Measurements from ENCODE around the gene APBA1. TPM values are rescaled to one million over a fixed set of nuclear protein-coding genes. Genes with fewer than 3 reads are reported as not detected.
A peak's percentile ranks its signal among the peaks of the same experiment; 100 is the strongest.

The APBA1 gene
- total RNA-seq, 1 experiment from 2014 or later = 0.52 TPM

DNA sequence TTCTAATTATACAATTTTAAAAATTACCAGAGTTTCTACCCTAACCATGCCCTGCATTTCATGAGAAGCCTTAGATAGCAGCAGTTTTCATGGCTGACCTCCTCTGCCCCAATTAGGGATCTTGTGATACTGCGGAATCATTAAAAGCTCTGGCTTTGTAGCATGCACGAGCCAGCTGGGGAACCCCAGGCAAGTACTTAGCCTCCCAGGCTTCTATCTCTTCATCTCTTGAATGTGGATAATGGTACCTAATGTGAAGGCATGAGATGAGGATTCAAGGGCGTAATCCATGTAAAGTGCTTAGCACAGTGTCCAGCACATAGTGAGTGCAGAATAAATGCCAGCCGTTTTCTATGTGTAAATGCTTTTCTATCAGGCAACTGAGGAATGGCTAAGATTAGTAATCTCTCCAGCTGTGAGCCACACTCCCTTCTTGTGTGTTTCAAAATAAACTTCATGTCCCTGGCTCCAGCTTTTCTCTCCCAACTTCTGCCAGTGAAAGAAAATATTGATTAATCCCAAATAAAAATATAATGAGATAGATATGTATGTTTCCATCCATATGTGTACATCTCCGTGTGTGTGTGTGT is 88.4 kb downstream of the APBA1 start:
- Histone ChIP-seq H3K36me3 (replicated peaks; ENCODE audit: control insufficient read depth, insufficient read depth, low read length) (no peaks in the 10 kb centered on the region), H3K27me3 (ENCODE audit: control insufficient read depth, insufficient read depth, low read length) (peaks cover 58% of the 10 kb centered on the region), H3K4me3 (ENCODE audit: insufficient read depth, low read depth, low read length) (no peak overlapping the region)
- no peak for DNase-seq

DNA sequence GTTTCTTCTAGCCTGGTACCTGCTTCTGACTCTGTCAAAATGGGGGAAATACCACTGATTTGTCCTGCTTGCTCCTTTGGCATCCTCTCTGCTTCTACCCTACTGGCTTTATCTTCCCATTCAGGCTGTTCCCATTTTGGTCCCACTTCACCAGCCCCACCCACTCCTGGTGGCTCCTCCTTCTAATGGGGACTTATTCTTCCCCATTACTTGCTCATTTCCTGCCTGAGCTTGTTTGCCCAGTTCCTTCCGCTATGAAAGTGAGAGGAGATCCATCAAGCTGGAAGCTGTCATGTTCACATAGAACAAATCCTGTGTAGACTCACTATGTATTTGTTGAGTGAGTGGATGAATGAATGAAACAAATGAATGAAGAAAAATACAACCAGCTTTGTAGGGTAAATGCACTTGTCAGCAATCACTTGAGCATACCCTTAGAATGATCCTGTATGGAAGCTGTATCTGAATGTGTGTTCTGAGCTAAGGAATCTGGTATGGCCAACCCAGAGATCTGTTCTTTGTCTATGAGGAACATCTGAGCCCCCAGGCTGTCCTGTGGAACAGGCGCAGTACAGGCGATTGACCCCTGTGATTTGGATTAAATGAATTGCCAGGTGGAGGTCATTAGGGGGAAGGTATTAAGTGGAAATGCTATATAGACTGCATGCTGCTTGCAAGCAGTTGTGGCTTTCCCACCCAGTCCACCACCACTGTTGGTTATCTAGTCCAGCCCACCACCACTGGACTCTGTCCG is 89.5 kb downstream of the APBA1 start:
- Histone ChIP-seq H3K36me3 (replicated peaks; ENCODE audit: control insufficient read depth, insufficient read depth, low read length) (no peaks in the 10 kb centered on the region), H3K27me3 (ENCODE audit: control insufficient read depth, insufficient read depth, low read length) (peaks cover 60% of the 10 kb centered on the region), H3K4me3 (ENCODE audit: insufficient read depth, low read depth, low read length) (no peak overlapping the region)
- DNase-seq = no peak

DNA sequence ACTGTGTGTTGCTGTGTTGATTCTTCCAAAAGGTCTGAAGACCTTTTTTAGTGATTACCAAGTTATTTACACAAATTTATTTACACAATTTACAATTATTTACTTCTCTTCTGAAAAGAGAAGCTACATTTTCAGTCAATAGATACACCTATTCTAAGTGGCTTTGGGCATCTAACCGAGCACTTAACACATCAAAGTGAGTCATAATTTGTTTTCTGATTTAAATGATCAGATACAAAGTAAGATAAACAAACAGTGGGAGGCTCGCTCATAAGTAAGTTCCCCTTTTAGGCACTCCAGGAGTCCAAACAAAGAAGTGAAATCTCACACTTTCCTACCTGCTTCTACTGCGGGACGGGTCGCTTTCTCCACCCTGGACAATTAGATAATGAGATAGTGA is 90.2 kb downstream of the APBA1 start:
- Histone ChIP-seq H3K27me3 (ENCODE audit: control insufficient read depth, insufficient read depth, low read length) (peaks cover 60% of the 10 kb centered on the region), H3K4me3 (ENCODE audit: insufficient read depth, low read depth, low read length) (no peak overlapping the region), H3K36me3 (replicated peaks; ENCODE audit: control insufficient read depth, insufficient read depth, low read length) (no peaks in the 10 kb centered on the region)
- DNase-seq = no peak

DNA sequence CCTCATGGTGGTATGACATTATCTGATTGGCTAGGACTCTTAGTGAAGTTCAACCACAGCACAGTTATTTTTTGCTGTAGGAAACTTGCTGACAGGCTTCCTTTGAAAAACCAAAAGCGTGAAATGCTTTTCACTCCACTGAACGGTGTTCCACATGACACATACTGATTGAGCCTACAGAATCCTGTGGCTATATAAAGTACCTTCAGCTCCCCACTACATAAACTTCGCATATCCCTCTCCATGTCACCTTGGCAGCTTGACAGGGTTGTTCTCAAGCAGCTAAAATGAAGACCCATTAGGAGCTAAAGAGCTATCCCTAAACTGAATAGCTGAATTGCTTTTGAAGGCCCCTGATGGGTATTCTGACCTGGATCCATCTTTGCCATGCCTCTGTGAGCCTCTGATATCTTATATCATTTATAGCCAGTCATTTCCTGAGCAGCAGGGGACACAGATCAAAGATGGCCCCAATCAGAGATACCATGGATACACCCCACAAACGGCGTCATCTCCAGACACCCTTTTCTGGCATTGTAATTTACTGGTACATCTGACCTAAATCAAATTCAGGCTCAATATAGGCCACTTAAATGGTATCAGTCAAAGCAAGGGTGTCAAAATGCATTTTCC is 91.5 kb downstream of the APBA1 start:
- Histone ChIP-seq H3K27me3 (ENCODE audit: control insufficient read depth, insufficient read depth, low read length) (peaks cover 56% of the 10 kb centered on the region), H3K4me3 (ENCODE audit: insufficient read depth, low read depth, low read length) (no peak overlapping the region), H3K36me3 (replicated peaks; ENCODE audit: control insufficient read depth, insufficient read depth, low read length) (no peaks in the 10 kb centered on the region)
- no peak for DNase-seq

GRCh38 chr9:69579760-69580581 is 92.2 kb downstream of the APBA1 start:
- DNase-seq = no peak
- Histone ChIP-seq H3K27me3 (ENCODE audit: control insufficient read depth, insufficient read depth, low read length) (peaks cover 51% of the 10 kb centered on the region), H3K4me3 (ENCODE audit: insufficient read depth, low read depth, low read length) (no peak overlapping the region), H3K36me3 (replicated peaks; ENCODE audit: control insufficient read depth, insufficient read depth, low read length) (no peaks in the 10 kb centered on the region)

DNA sequence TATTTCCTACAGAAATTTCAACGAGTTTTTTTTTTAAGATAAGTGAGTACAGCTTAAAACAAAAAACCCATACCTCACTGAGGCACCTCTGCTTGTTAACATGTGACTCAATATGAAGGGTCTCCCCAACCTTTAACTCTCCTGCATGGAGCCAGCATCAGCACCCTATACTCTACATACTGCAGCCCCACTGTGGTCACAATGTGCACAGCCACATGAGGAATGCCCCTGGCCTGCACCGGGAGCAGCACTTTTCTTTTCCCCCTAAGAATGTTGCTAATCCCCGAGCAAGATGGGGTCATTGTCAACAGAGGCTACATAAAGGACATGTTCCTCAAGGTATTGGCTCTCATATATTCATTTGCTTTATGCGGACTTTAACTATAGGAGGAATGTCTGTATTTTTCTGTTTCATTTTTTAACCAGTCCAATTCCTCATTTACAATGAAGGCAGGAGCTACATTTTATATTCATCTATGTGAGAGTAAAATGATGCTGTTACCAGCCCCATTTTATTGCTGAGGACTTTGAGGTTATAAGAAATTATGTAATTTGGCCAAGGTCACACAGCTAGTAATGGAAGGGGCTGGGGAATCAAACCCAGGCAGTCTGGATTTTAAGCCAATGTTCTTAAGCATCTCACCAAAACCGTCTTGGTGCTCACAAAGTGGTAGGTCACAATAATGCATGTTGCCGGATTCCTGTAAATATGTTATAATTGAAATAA is 93.0 kb downstream of the APBA1 start:
- peak; percentile 5 for DNase-seq
- Histone ChIP-seq H3K4me3 (ENCODE audit: insufficient read depth, low read depth, low read length) (no peak overlapping the region), H3K36me3 (replicated peaks; ENCODE audit: control insufficient read depth, insufficient read depth, low read length) (no peaks in the 10 kb centered on the region), H3K27me3 (ENCODE audit: control insufficient read depth, insufficient read depth, low read length) (peaks cover 47% of the 10 kb centered on the region)

DNA sequence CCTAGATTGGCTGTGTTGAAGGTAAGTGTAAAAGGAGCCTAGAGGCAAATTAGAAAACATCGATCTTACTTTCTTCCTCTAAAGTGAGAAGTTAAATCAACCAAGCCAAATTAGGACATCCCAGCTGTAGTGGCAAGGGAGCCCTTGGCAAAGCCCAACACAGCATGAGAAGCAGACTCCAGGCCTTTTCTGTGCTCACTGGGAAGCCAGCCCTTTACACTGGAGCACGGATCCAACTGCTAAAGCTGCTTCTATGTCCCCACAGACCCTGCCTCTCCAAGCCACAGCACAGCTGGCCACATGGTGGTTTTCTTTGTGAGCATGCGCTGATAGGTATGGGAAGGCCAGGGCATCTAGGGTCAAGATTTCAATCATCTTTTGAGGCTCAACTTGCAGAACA is 94.1 kb downstream of the APBA1 start:
- Histone ChIP-seq H3K27me3 (ENCODE audit: control insufficient read depth, insufficient read depth, low read length) (peaks cover 36% of the 10 kb centered on the region), H3K36me3 (replicated peaks; ENCODE audit: control insufficient read depth, insufficient read depth, low read length) (no peaks in the 10 kb centered on the region), H3K4me3 (ENCODE audit: insufficient read depth, low read depth, low read length) (no peak overlapping the region)
- no peak for DNase-seq

DNA sequence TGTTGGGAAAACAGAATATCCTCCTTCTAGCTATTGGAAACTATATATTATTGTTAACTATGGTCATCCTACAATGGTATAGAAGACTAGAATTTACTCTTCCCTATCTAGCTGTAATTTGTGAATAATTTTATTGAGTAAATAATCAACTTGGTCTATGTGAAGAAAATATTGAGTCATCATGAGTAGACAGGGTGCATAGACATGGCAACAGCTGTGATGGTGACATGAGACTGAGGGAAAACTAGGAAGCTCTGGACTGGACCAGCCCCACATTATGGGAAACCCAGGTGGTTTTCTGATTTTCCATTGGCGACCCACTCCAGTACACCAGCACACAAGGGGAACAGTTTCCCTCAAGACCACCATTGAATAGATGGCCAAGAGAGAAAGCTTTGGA is 95.0 kb downstream of the APBA1 start:
- Histone ChIP-seq H3K4me3 (ENCODE audit: insufficient read depth, low read depth, low read length) (no peak overlapping the region), H3K27me3 (ENCODE audit: control insufficient read depth, insufficient read depth, low read length) (peaks cover 27% of the 10 kb centered on the region), H3K36me3 (replicated peaks; ENCODE audit: control insufficient read depth, insufficient read depth, low read length) (no peaks in the 10 kb centered on the region)
- no peak for DNase-seq

GRCh38 chr9:69574057-69574456 is 98.1 kb downstream of the APBA1 start:
- DNase-seq = no peak
- Histone ChIP-seq H3K36me3 (replicated peaks; ENCODE audit: control insufficient read depth, insufficient read depth, low read length) (no peaks in the 10 kb centered on the region), H3K4me3 (ENCODE audit: insufficient read depth, low read depth, low read length) (no peak overlapping the region), H3K27me3 (ENCODE audit: control insufficient read depth, insufficient read depth, low read length) (peaks cover 3% of the 10 kb centered on the region)

GRCh38 chr9:69573651-69574050 is 98.5 kb downstream of the APBA1 start:
- Histone ChIP-seq H3K4me3 (ENCODE audit: insufficient read depth, low read depth, low read length) (no peak overlapping the region), H3K27me3 (ENCODE audit: control insufficient read depth, insufficient read depth, low read length) (peaks cover 1% of the 10 kb centered on the region; the same call in 1 of the 2 replicates), H3K36me3 (replicated peaks; ENCODE audit: control insufficient read depth, insufficient read depth, low read length) (no peaks in the 10 kb centered on the region)
- no peak for DNase-seq

DNA sequence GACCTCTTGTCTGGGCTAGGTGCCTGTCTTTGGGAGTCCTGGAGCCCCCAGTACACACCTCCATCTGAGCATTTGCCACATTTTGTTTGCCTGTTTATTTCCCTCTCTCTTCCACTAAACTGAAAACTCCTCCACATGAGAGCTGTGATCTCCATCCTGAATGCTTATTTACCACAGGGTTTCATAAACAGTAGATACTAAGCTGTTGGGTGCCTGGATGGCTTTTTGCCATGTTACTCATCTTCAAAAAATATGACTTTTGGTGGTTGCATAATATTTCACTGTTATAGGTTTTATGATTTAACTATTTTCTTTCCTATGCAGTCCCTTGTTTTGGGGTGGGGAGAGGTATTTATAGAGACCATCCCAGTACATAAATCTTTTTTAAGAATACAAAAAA is 99.6 kb downstream of the APBA1 start:
- no peaks in the 10 kb centered on the region for H3K27me3 ChIP-seq (ENCODE audit: control insufficient read depth, insufficient read depth, low read length)
- DNase-seq = no peak
- H3K36me3 ChIP-seq (replicated peaks; ENCODE audit: control insufficient read depth, insufficient read depth, low read length) = no peaks in the 10 kb centered on the region
- no peak overlapping the region for H3K4me3 ChIP-seq (ENCODE audit: insufficient read depth, low read depth, low read length)

- Histone ChIP-seq H3K4me3 (ENCODE audit: insufficient read depth, low read depth, low read length) (no peak overlapping the region), H3K36me3 (replicated peaks; ENCODE audit: control insufficient read depth, insufficient read depth, low read length) (no peaks in the 10 kb centered on the region), H3K27me3 (ENCODE audit: control insufficient read depth, insufficient read depth, low read length) (no peaks in the 10 kb centered on the region)
- no peak for DNase-seq
Measured at GRCh38 chr9:69571032-69571431, 101.1 kb downstream of the APBA1 start.

- H3K27me3 ChIP-seq (ENCODE audit: control insufficient read depth, insufficient read depth, low read length) = no peaks in the 10 kb centered on the region
- H3K36me3 ChIP-seq (replicated peaks; ENCODE audit: control insufficient read depth, insufficient read depth, low read length) = no peaks in the 10 kb centered on the region
- no peak for DNase-seq
- H3K4me3 ChIP-seq (ENCODE audit: insufficient read depth, low read depth, low read length) = no peak overlapping the region
Measured at GRCh38 chr9:69569738-69570451, 102.3 kb downstream of the APBA1 start.

- Histone ChIP-seq H3K4me3 (ENCODE audit: insufficient read depth, low read depth, low read length) (no peak overlapping the region), H3K27me3 (ENCODE audit: control insufficient read depth, insufficient read depth, low read length) (no peaks in the 10 kb centered on the region), H3K36me3 (replicated peaks; ENCODE audit: control insufficient read depth, insufficient read depth, low read length) (no peaks in the 10 kb centered on the region)
- no peak for DNase-seq
Measured at GRCh38 chr9:69564557-69564956, 107.6 kb downstream of the APBA1 start.

Measured in H7 (cell line).